Right cardiac atrium (tissue), 5 donors: ENCODE measurements around the gene SLC29A2. TPM values are rescaled to one million over a fixed set of nuclear protein-coding genes. Genes with fewer than 3 reads are reported as not detected.
"Not testable (repeated sequence)": the region's sequence is repeated elsewhere in the genome, so short reads cannot be mapped to it uniquely, and the experiment has no call there.

Source experiments
- ATAC-seq, 2 donors: fragments of 200-7000 bp; cut with Tn5 transposase; one replicate each; pipeline versions ENCODE4 v1.8.0 to v1.9.1; 2020; ENCODE audit warnings: moderate library complexity in 2 of 2, mild to moderate bottlenecking in 1 of 2
- DNase-seq, 3 donors: peaks; one replicate each; pipeline ENCODE4 v3.0.0-alpha.2; 2020
- H3K27ac ChIP-seq: one replicate; pipeline ENCODE4 v1.5.1; 2013; ENCODE audit warnings: mild to moderate bottlenecking, low read length, control low read depth, moderate library complexity
- H3K27me3 ChIP-seq: one replicate; pipeline ENCODE4 v1.6.1; 2013; ENCODE audit not compliant: control insufficient read depth, insufficient read depth
- H3K4me1 ChIP-seq: one replicate; pipeline ENCODE4 v1.6.1; 2013; ENCODE audit warnings: low read length; ENCODE audit not compliant: control insufficient read depth, insufficient read depth
- H3K4me3 ChIP-seq: one replicate; pipeline ENCODE4 v1.5.1; 2013; ENCODE audit warnings: low read length, control low read depth
- H3K9me3 ChIP-seq: one replicate; pipeline ENCODE4 v1.6.1; 2013; ENCODE audit warnings: low read length; ENCODE audit not compliant: control insufficient read depth
- WGBS: extraction: QIAGEN DNeasy Blood & Tissue Kit; methylation state at CpG from one replicate; pipeline ENCODE4 v1.1.7; 2013; 5-methylcytosine and 5-hydroxymethylcytosine counted together
- intact Hi-C, 4 donors: fragments of 100-400 bp; cut with DNase I; formaldehyde crosslinking; loops; one replicate each; pipeline versions ENCODE4 v1.11.0 to v1.14.0; 2022 to 2023
- polyA plus RNA-seq: library from polyadenylated mRNA; stranded (reverse); fragments of 200-250 nt; gene quantifications from one replicate; pipeline ENCODE4 v1.2.3, GENCODE V29; 2013
- total RNA-seq, 4 donors: library from RNA; stranded (reverse); fragmentation: NEBNext Ultra II Directional; extraction: Animal tissue kit (Norgen Biotek cat#: 25700); gene quantifications; one replicate each; pipeline ENCODE4 v1.2.1, GENCODE V29; 2021
- donor health status: healthy with polysubstance abuse.
- donor health status: DM: no; HTN: yes; CAD: no.
- donor health status: DM: no; HTN: no; CAD: no.
- donor health status: DM: no; HTN: yes; CAD: no; lungs with severe emphysema.
- donor health status: DM: yes; HTN: yes; CAD: no.

SLC29A2 gene
- total and polyA plus RNA-seq, 5 donors, result 18.7 to 33.2 (median 28.2) TPM

DNA sequence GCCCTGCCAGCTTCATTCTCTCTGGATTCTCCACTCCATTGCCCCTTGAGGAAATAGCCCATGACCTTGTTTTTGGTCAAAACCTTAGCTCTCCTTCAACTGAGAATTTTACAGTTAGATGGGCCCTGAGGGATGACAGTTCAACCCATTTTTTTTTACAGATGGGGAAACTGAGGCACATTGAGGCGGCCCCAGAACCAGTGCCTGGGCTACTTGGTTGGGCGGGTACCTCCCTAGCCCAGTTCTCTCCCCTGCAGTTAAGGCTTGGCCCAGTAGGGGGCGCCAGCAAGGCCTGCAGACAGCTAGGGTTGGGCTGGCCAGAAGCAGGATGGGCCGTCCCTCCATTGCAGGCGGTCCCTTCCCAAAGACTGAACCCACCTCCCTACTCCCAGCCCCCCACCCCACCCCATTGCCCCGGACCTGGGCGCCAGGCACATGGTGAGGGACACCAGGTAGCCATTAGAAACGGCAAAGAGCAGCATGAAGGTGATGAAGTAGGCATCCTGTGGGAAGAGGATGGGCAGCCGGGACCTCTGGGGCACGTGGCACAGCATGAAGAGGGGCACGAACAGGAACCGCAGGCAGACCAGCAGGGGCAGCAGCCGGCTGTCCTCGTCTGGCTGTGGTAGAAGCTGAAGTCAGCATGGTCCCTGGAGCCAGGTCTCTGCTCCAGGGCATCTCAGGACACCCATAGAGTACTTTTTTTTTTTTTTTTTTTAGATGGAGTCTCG lies 7.6 kb downstream of the SLC29A2 start:
- no peak for ATAC-seq

DNA sequence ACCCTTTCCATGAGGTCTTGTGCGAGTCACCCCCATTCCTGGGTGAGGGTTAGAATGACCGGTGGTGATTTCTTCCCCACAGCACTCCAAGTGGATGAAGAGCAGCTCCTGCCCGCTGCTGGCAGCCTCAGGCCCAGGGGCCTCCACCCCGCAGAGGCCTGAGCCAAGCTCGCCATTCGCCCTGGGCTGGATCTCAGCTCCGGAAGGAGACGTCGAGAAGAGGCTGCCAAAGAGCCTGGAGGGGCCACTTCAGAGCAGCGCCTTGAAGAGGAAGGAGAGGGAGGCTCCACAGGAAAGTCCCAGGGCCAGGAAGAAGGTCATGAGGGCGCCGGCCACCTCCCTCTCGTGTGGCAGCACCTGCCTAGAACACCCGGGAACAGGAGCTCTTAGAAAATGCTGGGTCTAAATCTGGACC lies 8.4 kb downstream of the SLC29A2 start:
- H3K27ac ChIP-seq, result no peak overlapping the region
- DNase-seq (no peak), ATAC-seq (peak; percentile 7 to 39)
- no peak overlapping the region for H3K4me3 ChIP-seq
- no peaks in the 10 kb centered on the region for H3K27me3 ChIP-seq
- H3K4me1 ChIP-seq, result no peaks in the 10 kb centered on the region
- 72% methylated on average over 14 of the region's 14 CpGs for WGBS
- H3K9me3 ChIP-seq, result no peaks in the 10 kb centered on the region
- intact Hi-C loops, result no loop called here

More for the DNA sequence above, 7.6 kb downstream of the SLC29A2 start:
- Histone ChIP-seq H3K27me3 (no peaks in the 10 kb centered on the region), H3K4me1 (no peaks in the 10 kb centered on the region), H3K4me3 (no peak overlapping the region), H3K27ac (no peak overlapping the region), H3K9me3 (no peaks in the 10 kb centered on the region)
- WGBS, result 66% methylated on average over 15 of the region's 15 CpGs
- intact Hi-C loops, result no loop called here
- peak; percentile 46 to 83 (median 76) for DNase-seq

DNA sequence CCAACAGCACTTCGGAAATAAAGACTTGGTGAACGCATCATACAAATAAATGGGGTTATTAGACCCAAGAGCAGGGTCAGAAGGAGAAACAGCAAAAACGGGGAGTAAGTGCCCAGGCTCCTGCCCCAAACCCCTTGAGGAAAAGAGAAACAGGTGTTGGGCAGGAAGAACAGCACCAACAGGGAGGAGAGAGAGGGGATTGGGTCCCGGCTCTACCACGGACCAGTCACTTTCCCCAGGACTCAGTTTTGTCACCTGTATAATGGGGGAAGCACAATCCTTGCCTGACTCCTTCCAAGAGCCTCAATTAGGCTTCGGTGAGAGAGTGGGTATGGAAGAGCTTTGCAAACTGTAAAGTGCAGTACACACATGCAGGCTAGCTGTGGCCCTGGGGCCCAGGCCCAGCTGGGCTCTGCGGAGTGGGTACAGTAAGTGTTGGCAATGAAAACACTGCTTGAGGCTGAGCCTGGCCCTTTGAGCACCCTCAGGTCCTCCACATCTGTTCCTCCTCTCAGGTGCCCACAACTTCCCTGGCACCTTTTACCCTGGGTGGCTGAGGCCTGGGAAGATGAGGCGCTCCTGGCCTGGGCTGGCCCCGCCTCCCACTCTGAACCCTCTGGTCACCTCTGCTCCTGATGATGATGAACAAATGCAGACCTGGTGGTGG lies 8.9 kb downstream of the SLC29A2 start:
- ATAC-seq, result no peak
- intact Hi-C loops, result no loop called here
- no peaks in the 10 kb centered on the region for H3K9me3 ChIP-seq
- no peaks in the 10 kb centered on the region for H3K4me1 ChIP-seq
- WGBS, result 84% methylated on average over 9 of the region's 9 CpGs
- H3K27me3 ChIP-seq, result no peaks in the 10 kb centered on the region
- H3K27ac ChIP-seq, result no peak overlapping the region
- no peak overlapping the region for H3K4me3 ChIP-seq
- no peak for DNase-seq

DNA sequence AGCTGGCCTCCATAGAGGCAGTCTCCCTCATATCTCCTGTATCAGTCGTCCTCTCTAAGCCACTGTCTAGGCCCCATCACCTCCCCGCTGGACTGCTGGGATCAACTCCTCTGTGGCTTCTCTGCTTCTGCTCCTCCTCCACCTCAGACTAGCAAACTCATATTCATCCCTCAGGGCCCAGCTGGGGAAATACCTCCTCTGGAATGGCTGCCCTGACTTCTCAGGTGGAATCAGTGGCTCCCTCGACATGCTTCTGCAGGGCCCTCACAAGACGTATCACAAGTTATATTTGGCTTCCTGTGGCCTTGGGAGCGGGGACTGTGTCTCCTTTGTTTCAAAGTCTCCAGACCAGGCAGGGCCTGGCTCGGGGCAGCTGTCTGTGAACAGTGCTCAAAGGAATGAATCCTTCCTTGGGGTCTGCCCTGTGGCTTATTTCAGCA lies 10.0 kb downstream of the SLC29A2 start:
- intact Hi-C loops, result no loop called here
- Histone ChIP-seq H3K4me1 (no peaks in the 10 kb centered on the region), H3K9me3 (no peaks in the 10 kb centered on the region), H3K27ac (no peak overlapping the region), H3K27me3 (no peaks in the 10 kb centered on the region), H3K4me3 (no peak overlapping the region)
- DNase-seq (no peak), ATAC-seq (no peak)
- 74% methylated on average over 6 of the region's 6 CpGs for WGBS

DNA sequence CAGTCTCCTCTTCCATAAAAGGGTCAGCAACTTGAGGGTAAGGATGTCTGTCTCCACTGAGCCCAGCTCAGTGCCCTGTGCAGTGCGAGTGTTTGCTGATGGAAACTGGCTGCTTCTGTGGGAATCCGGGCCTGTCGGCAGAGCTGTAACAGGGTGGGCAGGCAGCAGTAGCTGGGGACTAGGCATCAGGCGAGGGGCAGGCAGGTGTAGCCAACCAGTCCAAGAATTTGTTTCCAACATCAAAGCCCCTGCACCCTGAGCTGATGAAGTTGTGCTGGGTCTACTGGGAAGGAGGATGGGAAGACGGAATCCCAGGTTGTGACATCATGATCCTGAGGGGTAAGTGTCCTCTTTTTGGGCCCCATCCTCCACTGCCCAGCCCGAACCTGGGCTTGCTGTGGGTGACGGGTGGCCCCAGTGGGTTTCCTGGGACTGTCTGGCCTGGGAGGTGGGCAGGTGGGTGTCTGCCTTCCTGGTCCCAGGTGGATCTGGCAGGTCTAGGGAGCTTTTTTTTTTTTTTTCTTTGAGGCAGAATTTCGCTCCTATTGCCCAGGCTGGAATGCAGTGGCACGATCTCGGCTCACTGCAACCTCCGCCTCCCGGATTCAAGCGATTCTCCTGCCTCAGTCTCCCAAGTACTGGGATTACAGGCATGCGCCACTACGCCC lies 11.0 kb downstream of the SLC29A2 start:
- ATAC-seq (peak in 1 of 2 donors; percentile 7), DNase-seq (no peak)
- Histone ChIP-seq H3K4me3 (no peak overlapping the region), H3K27me3 (no peaks in the 10 kb centered on the region), H3K27ac (no peak overlapping the region), H3K9me3 (no peaks in the 10 kb centered on the region), H3K4me1 (no peaks in the 10 kb centered on the region)
- 90% methylated on average over 15 of the region's 15 CpGs for WGBS
- intact Hi-C loops, result no loop called here

DNA sequence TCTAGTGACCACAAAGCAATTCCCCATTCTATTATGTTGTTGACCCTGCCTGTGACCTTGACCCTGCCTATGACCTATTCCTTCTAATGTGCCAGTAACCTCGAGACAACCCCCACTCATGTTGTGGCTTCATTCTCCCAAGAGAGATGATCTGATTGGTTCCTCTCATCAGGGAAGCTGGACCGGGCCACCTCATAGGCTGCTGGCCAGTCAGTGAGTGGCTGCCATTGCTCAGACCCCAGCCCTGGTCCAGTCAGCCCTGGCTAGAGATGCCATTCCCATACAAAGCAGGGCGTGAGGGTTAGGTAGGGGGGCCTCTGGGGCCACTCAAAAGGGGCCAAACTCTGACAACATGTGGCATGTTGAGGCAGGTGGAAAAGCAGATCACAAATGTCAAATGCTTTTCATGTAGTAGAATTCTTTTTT lies 11.9 kb downstream of the SLC29A2 start:
- intact Hi-C loops, result no loop called here
- 64% methylated on average over 3 of the region's 3 CpGs for WGBS

DNA sequence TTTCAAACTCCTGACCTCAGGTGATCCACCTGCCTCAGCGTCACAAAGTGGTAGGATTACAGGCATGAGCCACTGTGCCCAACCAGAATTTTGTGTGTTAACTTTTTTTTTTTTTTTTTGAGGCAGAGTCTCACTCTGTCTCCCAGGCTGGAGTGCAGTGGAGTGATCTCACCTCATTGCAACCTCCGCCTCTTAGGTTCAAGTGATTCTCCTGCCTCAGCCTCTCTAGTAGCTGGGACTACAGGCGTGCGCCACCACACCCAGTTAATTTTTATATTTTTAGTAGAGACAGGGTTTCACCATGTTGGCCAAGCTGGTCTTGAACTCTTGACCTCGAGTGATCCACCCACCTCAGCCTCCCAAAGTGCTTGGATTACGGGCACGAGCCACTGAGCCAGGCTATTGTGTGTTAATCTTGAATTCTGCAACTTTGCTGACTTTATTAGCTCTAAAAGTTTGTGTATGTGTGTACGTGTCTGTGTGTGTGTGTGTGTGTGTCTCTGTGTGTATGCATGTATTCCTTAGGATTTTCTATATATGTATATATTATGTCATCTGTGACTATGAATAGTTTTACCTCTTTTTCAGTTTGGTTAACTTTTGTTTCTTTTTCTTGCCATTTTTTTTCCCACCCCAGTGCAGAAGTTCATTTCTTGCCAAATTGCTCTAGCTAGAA lies 20.9 kb downstream of the SLC29A2 start:
- intact Hi-C loops, ATAC-seq: not testable (repeated sequence)
- DNase-seq, result peak in 1 of 3 donors; percentile 2

More for the DNA sequence above, 11.9 kb downstream of the SLC29A2 start:
- Histone ChIP-seq H3K27ac (no peak overlapping the region), H3K9me3 (no peaks in the 10 kb centered on the region), H3K4me3 (no peak overlapping the region), H3K4me1 (no peaks in the 10 kb centered on the region), H3K27me3 (no peaks in the 10 kb centered on the region)
- ATAC-seq (no peak), DNase-seq (no peak)

DNA sequence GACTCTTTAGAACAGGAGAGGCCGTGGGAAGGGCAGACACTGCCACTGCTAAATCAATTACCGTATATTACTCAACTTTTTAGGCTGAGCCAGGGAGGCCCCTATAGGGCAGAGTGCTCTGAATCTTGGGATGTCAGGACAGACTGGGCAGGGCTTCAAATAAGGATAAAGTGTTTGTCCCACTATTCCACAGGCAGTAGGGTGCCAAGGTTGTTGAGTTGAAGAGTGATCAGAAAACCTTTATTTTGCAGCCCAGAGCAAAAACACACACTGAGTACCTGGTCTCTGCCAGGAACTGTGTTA lies 22.5 kb downstream of the SLC29A2 start:
- Histone ChIP-seq H3K4me3 (no peak overlapping the region), H3K4me1 (peaks cover 9% of the 10 kb centered on the region), H3K9me3 (no peaks in the 10 kb centered on the region), H3K27me3 (no peaks in the 10 kb centered on the region), H3K27ac (no peak overlapping the region)
- intact Hi-C loops, result no loop called here
- ATAC-seq (no peak), DNase-seq (no peak)
- WGBS, result 57% methylated on average over 2 of the region's 2 CpGs

More for the DNA sequence above, 20.9 kb downstream of the SLC29A2 start:
- 90% methylated on average over 8 of the region's 8 CpGs for WGBS
- H3K27ac ChIP-seq, H3K9me3 ChIP-seq, H3K27me3 ChIP-seq, H3K4me3 ChIP-seq, H3K4me1 ChIP-seq: not testable (repeated sequence)

DNA sequence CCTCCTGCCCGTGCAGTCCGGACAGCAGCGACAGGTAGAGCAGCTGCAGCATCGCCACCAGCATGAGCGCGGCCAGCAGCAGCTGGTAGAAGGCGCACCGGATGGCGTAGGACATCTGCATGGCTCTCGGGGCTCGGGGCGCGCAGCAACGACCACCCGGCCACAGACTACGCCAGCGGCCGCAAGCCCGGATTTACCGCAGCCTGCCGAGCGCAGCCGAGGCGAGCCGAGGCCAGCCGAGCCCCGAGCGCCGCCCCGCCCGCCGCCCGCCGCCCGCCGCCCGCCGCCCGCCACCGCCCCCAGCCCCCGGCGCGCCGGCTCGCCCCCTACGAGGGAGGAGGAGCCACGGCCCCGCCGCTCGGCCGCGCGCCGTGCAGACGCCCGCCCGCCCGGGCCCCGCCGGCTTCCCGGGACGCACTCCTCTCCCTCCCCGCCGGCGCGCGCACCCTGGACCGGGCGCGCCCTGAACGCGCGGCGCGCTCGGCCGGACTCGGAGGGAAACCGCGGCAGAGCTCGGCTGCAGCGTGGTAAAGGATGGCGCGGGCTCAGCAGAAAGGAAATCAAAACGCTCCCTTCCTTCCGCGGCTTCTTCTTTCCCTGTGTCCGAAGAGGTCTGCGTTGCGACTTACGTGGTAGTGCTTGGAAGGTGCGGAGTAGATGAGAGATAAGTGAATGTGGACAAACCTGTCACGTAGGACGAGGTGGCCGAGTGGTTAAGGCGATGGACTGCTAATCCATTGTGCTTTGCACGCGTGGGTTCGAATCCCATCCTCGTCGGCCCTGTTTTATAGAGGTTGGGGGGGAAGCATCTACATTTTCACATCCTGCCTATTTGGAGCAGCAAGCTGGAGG lies 23.9 kb downstream of the SLC29A2 start, which contains the start of gene B4GAT1:
Gene B4GAT1 (minus strand): TSS at position 205 of the 852 bp plus-strand sequence. CDS start 84 bp downstream, at position 121.
- Histone ChIP-seq H3K27ac (peak within 1 kb of the TSS; percentile 94), H3K9me3 (no peaks in the 10 kb centered on the region), H3K4me1 (peaks cover 9% of the 10 kb centered on the region), H3K4me3 (peak within 1 kb of the TSS; percentile 46), H3K27me3 (no peaks in the 10 kb centered on the region)
- intact Hi-C loops, result no loop called here
- peak; percentile 80 to 83 for ATAC-seq
- peak; percentile 78 to 90 (median 90) for DNase-seq
- WGBS, result under 1% methylated on average over 101 of the region's 101 CpGs
